Sigmoid colon (tissue), 7 donors: ENCODE results near the gene RNF217. TPM values are rescaled to one million over a fixed set of nuclear protein-coding genes. Genes with fewer than 3 reads are reported as not detected.
A peak's percentile ranks its signal among the peaks of the same experiment; 100 is the strongest.
"Not testable (repeated sequence)": the region's sequence is repeated elsewhere in the genome, so short reads cannot be mapped to it uniquely, and the experiment has no call there.

Experiments
- DNase-seq: peaks from one replicate; pipeline ENCODE4 v3.0.0-alpha.2; 2019
- H3K27ac ChIP-seq, 4 donors: fragments of 200-600 bp; sonication (generic); one replicate each; pipeline ENCODE4 v1.5.1; 2016 to 2019; ENCODE audit warnings: mild to moderate bottlenecking in 1 of 4
- H3K27me3 ChIP-seq, 3 donors: fragments of 200-600 bp; sonication (generic); one replicate each; pipeline ENCODE4 v1.5.1; 2019; ENCODE audit warnings: mild to moderate bottlenecking in 1 of 3
- H3K36me3 ChIP-seq, 4 donors: fragments of 200-600 bp; sonication (generic); one replicate each; pipeline ENCODE4 v1.5.1; 2016 to 2019
- H3K4me1 ChIP-seq, 4 donors: fragments of 200-600 bp; sonication (generic); one replicate each; pipeline ENCODE4 v1.5.1; 2017 to 2019
- H3K4me3 ChIP-seq, 4 donors: fragments of 200-600 bp; sonication (generic); one replicate each; pipeline ENCODE4 v1.5.1; 2017 to 2019; ENCODE audit warnings: mild to moderate bottlenecking in 2 of 4, moderate library complexity in 1 of 4
- H3K9me3 ChIP-seq, 4 donors: fragments of 200-600 bp in 3 of 4; sonication (generic) in 3 of 4; one replicate each; pipeline versions ENCODE4 v1.5.1 to v1.6.1; 2013 to 2019
- EP300 ChIP-seq, 4 donors: sonication (generic); formaldehyde crosslinking; IDR thresholded peaks; one replicate each; pipeline ENCODE4 v1.6.1; 2017; ENCODE audit warnings: antibody characterized with exemption in 4 of 4
- POLR2A ChIP-seq, 2 donors: fragments of 450-650 bp; IDR thresholded peaks; one replicate each; pipeline ENCODE4 v1.6.1; 2016; ENCODE audit warnings: antibody characterized with exemption in 2 of 2, mild to moderate bottlenecking in 2 of 2, moderate library complexity in 2 of 2
- POLR2AphosphoS5 ChIP-seq, 4 donors: sonication (generic); formaldehyde crosslinking; IDR thresholded peaks; one replicate each; pipeline ENCODE4 v1.6.1; 2017; ENCODE audit warnings: antibody characterized with exemption in 4 of 4
- WGBS, 2 donors: extraction: QIAGEN DNeasy Blood & Tissue Kit; methylation state at CpG; one replicate each; pipeline ENCODE4 v1.1.7; 2013; 5-methylcytosine and 5-hydroxymethylcytosine counted together
- intact Hi-C: fragments of 100-400 bp; cut with DNase I; formaldehyde crosslinking; loops from one replicate; pipeline ENCODE4 v1.15.1; 2023
- polyA plus RNA-seq, 3 donors: library from polyadenylated mRNA; stranded (reverse); fragments of 200-250 nt; gene quantifications; one replicate each; pipeline ENCODE4 v1.2.3, GENCODE V29; 2013
- total RNA-seq, 4 donors: library from RNA; depleted of rRNA; stranded (reverse); fragments of >200 nt; gene quantifications; one replicate each; pipeline ENCODE4 v1.1.0, GENCODE V29; 2016
- TF ChIP-seq, protein P1 (sequence below), 4 experiments: fragments of 450-650 bp in 3 of 4; fragments of 200-600 bp in 1 of 4; IDR thresholded peaks; one replicate each; pipeline ENCODE4 v1.5.1; 2016 to 2019; ENCODE audit warnings: antibody characterized with exemption in 4 of 4, mild to moderate bottlenecking in 3 of 4, moderate library complexity in 2 of 4
- donor health status: healthy with polysubstance abuse.
- donor health status: Bipolar disorder and iron deficiency.
- donor health status: healthy.

RNF217 gene, protein sequence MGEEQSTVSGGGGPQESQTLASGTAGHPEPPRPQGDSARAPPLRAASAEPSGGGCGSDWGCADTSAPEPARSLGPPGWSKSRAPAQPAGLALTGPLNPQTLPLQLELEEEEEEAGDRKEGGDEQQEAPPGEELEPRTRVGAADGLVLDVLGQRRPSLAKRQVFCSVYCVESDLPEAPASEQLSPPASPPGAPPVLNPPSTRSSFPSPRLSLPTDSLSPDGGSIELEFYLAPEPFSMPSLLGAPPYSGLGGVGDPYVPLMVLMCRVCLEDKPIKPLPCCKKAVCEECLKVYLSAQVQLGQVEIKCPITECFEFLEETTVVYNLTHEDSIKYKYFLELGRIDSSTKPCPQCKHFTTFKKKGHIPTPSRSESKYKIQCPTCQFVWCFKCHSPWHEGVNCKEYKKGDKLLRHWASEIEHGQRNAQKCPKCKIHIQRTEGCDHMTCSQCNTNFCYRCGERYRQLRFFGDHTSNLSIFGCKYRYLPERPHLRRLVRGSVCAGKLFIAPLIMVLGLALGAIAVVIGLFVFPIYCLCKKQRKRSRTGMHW
- total RNA-seq, result 10 to 100 TPM; 35.7 to 55.9 (median 49.2) TPM
- polyA plus RNA-seq, result 1 to 10 TPM; 1.8 to 3.0 (median 1.8) TPM

DNA sequence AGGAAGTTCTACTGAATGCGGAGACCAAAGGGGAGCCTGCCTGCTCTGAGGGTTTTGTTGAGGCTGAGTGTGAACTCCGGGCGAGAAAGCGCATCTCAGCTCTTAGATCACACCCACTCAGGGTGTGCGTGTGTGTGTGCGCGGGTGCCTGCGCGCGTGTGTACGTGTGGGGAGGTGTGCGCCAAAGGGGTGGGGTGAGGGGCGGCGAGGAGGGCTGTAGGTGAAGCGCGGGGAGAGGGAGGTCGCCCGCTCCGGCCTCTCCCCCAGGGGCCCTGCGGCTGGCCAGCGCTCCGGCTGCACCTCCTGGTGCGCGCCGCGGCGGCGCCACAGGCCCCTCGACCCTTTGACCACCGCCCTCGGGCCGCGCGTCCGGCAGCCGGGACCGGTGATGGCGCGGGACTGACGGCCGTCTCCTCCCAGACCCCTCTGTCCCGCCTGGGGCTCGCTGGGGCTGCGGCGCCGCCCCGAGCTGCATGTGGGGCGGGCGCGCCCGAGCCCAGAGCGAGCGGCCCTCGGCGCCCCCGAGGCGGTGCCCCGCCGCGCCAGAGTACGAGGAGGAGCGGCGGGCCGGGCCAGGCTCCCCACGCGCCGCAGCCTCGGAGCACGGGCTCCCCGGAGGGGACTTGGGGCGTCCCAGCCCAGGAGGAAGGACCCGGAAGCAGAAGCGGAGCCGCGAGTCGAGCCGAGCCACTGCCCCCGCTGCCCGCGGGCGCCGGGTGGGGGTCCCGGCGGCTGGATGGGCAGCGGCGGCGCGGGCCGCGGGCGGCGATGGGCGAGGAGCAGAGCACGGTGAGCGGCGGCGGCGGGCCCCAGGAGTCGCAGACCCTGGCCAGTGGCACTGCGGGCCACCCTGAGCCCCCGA, at the start of gene RNF217:
Gene RNF217, plus strand, starts transcription at position 661 of the 862 bp plus-strand sequence. Its CDS starts 108 bp downstream, at position 769.
- intact Hi-C loops, result loop anchor here (2.0 to 10.0 kb wide), 6 partner anchors 35 to 823 kb away; partner anchors contain the start of genes HDDC2 and TPD52L1
- peak within 1 kb of the TSS; percentile 95 to 99 (median 98) for H3K27ac ChIP-seq
- TF ChIP-seq, protein P1, sequence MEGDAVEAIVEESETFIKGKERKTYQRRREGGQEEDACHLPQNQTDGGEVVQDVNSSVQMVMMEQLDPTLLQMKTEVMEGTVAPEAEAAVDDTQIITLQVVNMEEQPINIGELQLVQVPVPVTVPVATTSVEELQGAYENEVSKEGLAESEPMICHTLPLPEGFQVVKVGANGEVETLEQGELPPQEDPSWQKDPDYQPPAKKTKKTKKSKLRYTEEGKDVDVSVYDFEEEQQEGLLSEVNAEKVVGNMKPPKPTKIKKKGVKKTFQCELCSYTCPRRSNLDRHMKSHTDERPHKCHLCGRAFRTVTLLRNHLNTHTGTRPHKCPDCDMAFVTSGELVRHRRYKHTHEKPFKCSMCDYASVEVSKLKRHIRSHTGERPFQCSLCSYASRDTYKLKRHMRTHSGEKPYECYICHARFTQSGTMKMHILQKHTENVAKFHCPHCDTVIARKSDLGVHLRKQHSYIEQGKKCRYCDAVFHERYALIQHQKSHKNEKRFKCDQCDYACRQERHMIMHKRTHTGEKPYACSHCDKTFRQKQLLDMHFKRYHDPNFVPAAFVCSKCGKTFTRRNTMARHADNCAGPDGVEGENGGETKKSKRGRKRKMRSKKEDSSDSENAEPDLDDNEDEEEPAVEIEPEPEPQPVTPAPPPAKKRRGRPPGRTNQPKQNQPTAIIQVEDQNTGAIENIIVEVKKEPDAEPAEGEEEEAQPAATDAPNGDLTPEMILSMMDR (IDR thresholded peaks at IDR 0.05), result no peak
- TF ChIP-seq POLR2A (IDR thresholded peaks at IDR 0.05), result peak in 1 of 2 donors; percentile 40
- peak; percentile 72 to 87 (median 76) for TF ChIP-seq POLR2AphosphoS5 (IDR thresholded peaks at IDR 0.05)
- TF ChIP-seq EP300 (IDR thresholded peaks at IDR 0.05), result peak in 1 of 4 donors; percentile 6
- 1% methylated on average over 101 of the region's 101 CpGs for WGBS, 2 donors
- H3K9me3 ChIP-seq, result no peaks in the 10 kb centered on the region
- H3K27me3 ChIP-seq, result no peaks in the 10 kb centered on the region
- peak; percentile 90 for DNase-seq
- no peaks in the 10 kb centered on the region for H3K36me3 ChIP-seq
- H3K4me3 ChIP-seq, result peak within 1 kb of the TSS; percentile 88 to 92 (median 89)
- H3K4me1 ChIP-seq, result peaks cover 0 to 42% (median 35%) of the 10 kb centered on the region in 4 donors

GRCh38 chr6:124913056-124913455, 49.2 kb upstream of the RNF217 start:
- H3K27ac ChIP-seq, result no peak overlapping the region
- TF ChIP-seq, protein P1 (IDR thresholded peaks at IDR 0.05), result no peak
- TF ChIP-seq POLR2AphosphoS5 (IDR thresholded peaks at IDR 0.05), result no peak
- no peak for TF ChIP-seq EP300 (IDR thresholded peaks at IDR 0.05)
- TF ChIP-seq POLR2A (IDR thresholded peaks at IDR 0.05), result no peak
- H3K27me3 ChIP-seq, result no peaks in the 10 kb centered on the region
- intact Hi-C loops, result no loop called here
- no peaks in the 10 kb centered on the region for H3K4me1 ChIP-seq
- no peak for DNase-seq
- no peaks in the 10 kb centered on the region for H3K36me3 ChIP-seq
- WGBS, 2 donors, result 94 to 96% methylated on average over 1 of the region's 1 CpG
- H3K4me3 ChIP-seq, result no peak overlapping the region
- H3K9me3 ChIP-seq, result peaks cover 0 to 3% (median 0%) of the 10 kb centered on the region in 4 donors

DNA sequence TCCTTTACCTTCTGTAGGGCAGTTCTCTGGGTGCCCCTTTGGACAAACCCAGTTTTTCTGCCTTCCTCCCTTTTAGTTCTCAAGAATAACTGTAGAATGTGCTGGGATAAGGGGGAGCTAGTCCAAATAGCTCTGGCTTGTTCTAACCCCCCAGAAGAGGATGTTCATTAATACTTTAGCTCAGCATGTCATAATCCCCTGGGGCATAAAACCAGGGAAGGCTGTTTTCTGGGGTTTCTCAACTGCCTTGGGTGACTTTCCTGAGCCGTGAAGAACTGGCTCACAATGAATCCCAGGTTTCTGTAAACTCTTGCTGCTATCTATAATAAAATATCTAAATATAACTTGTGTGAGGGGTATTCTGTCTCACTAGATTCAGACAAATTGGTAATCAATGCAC, 44.5 kb upstream of the RNF217 start:
- intact Hi-C loops, result no loop called here
- H3K9me3 ChIP-seq, result no peaks in the 10 kb centered on the region
- WGBS, 2 donors, result 81 to 88% methylated on average over 1 of the region's 1 CpG
- no peak overlapping the region for H3K27ac ChIP-seq
- TF ChIP-seq EP300 (IDR thresholded peaks at IDR 0.05) (no peak), POLR2AphosphoS5 (IDR thresholded peaks at IDR 0.05) (no peak), POLR2A (IDR thresholded peaks at IDR 0.05) (no peak)
- TF ChIP-seq, protein P1 (IDR thresholded peaks at IDR 0.05), result no peak
- H3K36me3 ChIP-seq, result no peaks in the 10 kb centered on the region
- no peaks in the 10 kb centered on the region for H3K27me3 ChIP-seq
- no peaks in the 10 kb centered on the region for H3K4me1 ChIP-seq
- no peak overlapping the region for H3K4me3 ChIP-seq
- no peak for DNase-seq

GRCh38 chr6:124919703-124920102, 42.5 kb upstream of the RNF217 start:
- 91 to 92% methylated on average over 2 of the region's 2 CpGs for WGBS, 2 donors

More at GRCh38 chr6:124919703-124920102, 42.5 kb upstream of the RNF217 start:
- H3K36me3 ChIP-seq, H3K27me3 ChIP-seq, H3K9me3 ChIP-seq, H3K4me3 ChIP-seq, intact Hi-C loops, H3K27ac ChIP-seq, DNase-seq: not testable (repeated sequence)
- H3K4me1 ChIP-seq, result peaks cover 0 to 16% (median 12%) of the 10 kb centered on the region in 4 donors
